Adrenal gland (tissue), 5 donors: ENCODE data around the gene ITFG2.

Experiments
- POLR2A ChIP-seq, 2 donors: fragments of 450-650 bp; IDR thresholded peaks; one replicate each; pipeline ENCODE4 v1.6.1; 2017; ENCODE audit warnings: antibody characterized with exemption in 2 of 2, mild to moderate bottlenecking in 2 of 2, moderate library complexity in 1 of 2
- TF ChIP-seq, protein P1 (sequence below), 6 experiments: fragments of 450-650 bp in 4 of 6; fragments of 200-600 bp in 2 of 6; sonication (generic) in 1 of 6; IDR thresholded peaks; 1 replicate in 5 of 6; 2 replicates in 1 of 6; pipeline versions ENCODE4 v1.5.1 to v1.8.0; 2016 to 2021; ENCODE audit warnings: antibody characterized with exemption in 6 of 6, mild to moderate bottlenecking in 2 of 6, moderate library complexity in 1 of 6
- donor health status: DM: no; HTN: no; CAD: no.

DNA sequence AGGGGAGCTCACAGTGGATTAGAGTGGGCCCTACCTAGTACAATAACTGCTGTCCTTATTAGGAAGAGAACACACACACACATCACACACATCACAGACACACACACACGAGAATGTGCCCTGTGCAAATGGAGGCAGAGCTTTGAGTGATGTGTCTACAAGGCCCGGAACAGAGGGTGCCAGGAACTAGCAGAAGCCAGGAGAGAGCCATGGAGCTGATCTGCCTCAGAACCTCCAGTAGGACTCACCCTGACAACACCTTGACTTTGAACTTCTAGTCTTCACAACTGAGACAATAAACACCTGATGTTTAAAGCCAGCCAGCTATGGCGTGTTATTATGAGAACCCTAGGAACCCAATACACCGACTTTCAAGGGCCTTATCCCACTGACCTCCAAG is 47.4 kb upstream of the ITFG2 start:
- TF ChIP-seq, protein P1, sequence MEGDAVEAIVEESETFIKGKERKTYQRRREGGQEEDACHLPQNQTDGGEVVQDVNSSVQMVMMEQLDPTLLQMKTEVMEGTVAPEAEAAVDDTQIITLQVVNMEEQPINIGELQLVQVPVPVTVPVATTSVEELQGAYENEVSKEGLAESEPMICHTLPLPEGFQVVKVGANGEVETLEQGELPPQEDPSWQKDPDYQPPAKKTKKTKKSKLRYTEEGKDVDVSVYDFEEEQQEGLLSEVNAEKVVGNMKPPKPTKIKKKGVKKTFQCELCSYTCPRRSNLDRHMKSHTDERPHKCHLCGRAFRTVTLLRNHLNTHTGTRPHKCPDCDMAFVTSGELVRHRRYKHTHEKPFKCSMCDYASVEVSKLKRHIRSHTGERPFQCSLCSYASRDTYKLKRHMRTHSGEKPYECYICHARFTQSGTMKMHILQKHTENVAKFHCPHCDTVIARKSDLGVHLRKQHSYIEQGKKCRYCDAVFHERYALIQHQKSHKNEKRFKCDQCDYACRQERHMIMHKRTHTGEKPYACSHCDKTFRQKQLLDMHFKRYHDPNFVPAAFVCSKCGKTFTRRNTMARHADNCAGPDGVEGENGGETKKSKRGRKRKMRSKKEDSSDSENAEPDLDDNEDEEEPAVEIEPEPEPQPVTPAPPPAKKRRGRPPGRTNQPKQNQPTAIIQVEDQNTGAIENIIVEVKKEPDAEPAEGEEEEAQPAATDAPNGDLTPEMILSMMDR (IDR thresholded peaks at IDR 0.05) = no peak
- no peak for TF ChIP-seq POLR2A (IDR thresholded peaks at IDR 0.05)
